ENCODE results near the gene EPHB1.
A peak's percentile ranks its signal among the peaks of the same experiment; 100 is the strongest.

Gene EPHB1

GRCh38 chr3:134905647-134905935 lies 110.5 kb downstream of the EPHB1 start:
- DNase-seq: no peak

GRCh38 chr3:134908271-134908670 lies 113.2 kb downstream of the EPHB1 start:
- no peak for DNase-seq

- DNase-seq: no peak
These were observed 115.0 kb downstream of the EPHB1 start for GRCh38 chr3:134910026-134910425.

GRCh38 chr3:134911586-134912548 lies 116.8 kb downstream of the EPHB1 start:
- no peak for DNase-seq

DNA sequence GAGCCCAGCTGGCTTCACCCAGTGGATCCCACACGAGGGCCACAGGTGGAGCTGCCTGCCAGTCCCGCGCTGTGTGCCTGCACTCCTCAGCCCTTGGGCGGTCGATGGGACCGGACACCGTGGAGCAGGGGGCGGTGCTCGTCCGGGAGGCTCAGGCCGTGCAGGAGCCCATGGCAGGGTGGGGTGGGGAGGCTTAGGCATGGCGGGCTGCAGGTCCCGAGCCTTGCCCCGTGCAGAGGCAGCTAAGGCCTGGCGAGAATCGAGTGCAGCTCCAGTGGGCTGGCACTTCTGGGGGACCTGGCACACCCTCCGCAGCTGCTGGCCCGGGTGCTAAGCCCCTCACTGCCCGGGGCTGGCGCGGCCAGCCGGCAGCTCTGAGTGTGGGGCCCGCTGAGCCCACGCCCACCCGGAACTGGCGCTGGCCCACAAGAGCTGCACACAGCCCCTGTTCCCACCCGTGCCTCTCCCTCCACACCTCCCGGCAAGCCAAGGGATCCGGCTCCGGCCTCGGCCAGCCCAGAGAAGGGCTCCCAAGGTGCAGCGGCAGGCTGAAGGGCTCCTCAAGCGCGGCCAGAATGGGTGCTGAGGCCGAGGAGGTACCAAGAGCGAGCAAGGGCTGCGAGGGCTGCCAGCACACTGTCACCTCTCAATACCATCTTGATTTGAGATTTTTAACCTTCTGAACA lies 121.4 kb downstream of the EPHB1 start:
- no peak for DNase-seq

- no peak for DNase-seq
These were observed 122.6 kb downstream of the EPHB1 start for GRCh38 chr3:134917631-134918030.

DNA sequence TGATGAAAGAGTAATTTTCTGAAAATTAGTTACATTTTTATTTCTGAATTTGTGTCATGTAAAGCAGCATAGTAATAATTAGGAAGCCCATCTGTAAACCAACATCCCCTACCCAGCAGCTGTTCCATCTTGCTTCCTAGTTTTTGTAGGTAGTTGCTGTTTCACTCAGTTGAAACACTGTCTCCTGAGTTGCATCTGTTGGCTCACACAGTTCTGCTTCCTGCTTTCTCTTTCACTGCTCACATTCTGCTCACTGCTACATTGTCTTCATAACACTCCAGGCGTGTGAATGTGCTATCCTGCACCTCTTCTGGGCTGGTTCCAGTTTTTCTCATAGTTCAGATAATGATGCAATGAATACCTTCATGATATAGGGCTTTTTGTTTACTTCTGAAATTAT lies 123.4 kb downstream of the EPHB1 start:
- no peak for DNase-seq

DNA sequence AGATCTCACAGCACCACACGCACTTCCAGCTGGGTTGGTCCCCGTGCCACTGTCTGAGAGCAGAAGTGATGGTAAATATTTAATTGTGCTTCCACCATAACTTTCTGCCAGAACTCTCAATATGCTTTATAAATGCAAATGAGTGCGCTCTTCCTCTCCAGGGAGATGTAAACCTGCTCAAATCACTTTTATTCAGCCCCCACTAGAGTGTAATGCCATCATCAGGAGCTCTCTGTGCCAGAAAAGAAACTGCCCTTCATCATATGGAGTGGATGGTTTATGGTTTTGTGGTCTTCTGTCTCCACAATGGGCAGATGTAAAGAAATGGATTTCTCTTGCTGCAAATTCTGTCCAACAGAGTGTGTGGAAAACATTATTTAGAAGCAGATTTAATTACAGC lies 127.0 kb downstream of the EPHB1 start:
- DNase-seq: no peak

DNA sequence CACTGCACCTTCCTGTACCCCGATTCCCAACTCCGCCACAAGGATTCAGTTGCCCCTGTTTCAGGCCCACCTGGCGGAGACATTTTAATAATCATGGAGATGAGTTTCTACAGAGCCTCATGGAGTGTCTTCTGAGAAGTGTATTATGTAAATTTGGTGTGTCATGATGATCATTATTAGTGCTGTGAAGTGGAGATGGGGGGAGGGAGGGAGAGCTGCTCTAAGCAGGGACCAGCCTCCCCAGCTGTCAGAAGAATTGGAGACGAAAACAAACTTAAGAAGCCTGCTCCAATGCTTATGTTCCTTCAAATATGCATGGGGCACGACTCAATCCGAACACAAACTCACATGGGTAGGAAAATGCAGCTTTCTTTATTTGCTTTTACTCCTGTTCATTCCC lies 127.8 kb downstream of the EPHB1 start:
- peak in 8 of 56 donors; percentile 15 to 48 (median 25) for DNase-seq

DNA sequence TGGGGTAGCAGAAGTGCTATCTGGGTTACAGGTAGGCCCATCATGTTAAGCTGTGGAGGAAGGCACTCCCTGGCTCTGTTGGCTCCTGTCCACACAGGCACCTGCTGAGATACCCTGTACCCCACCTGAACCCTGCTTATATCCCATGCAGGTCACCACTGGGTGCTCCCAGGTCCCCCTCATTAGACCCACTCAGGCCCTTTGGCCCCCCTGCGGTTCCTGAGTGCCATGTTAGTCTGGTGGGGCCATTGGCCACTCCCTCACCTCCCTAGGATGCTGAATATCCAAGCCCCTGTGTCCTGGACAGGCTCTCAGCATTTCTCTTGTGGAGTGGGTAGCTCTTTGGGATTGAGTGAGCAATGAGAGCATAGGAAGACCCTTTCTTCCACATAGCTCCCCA lies 128.2 kb downstream of the EPHB1 start:
- DNase-seq: no peak

DNA sequence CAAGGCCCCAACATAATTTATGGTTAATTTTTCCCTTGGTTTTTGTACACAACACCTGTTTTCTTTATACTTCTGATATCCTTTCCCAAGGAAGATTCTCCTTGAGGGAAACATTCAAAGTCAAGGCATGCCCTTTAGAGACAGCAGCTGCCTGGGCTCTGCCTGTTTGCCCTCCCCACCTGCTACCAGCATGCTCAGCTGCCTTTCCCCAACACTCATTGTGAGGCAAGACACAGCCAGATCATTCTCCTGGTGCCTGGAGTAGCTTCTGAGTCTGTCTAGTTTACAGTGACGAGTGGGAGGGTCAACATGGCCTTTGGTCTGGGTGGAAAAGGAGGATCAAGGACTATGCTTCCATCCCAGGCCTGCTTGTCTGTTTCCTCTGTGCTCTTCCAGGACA lies 132.5 kb downstream of the EPHB1 start:
- no peak for DNase-seq

GRCh38 chr3:134928392-134928791 lies 133.3 kb downstream of the EPHB1 start:
- peak in 22 of 56 donors; percentile 7 to 84 (median 60) for DNase-seq

GRCh38 chr3:134928819-134929218 lies 133.8 kb downstream of the EPHB1 start:
- no peak for DNase-seq

DNA sequence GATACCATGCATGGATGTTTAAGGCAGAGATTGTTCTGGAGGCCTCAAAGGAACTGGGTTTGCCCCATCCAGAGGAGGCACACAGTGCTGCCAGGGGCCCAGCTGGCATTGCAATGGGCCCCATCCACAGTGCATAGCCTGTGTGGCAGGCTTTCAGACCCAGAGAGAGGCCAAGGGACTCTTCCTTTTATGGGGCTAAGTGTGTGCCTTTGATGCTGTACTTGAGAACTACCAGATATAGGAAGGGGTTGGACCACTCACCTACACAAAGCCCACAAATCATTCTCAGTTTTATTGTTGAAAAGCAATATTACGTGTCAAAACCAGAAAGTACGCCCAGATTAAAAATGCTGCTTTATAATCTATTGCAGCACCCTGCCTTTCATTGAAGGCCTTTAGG lies 134.9 kb downstream of the EPHB1 start:
- no peak for DNase-seq

GRCh38 chr3:134931045-134931785 lies 136.2 kb downstream of the EPHB1 start:
- no peak for DNase-seq

DNA sequence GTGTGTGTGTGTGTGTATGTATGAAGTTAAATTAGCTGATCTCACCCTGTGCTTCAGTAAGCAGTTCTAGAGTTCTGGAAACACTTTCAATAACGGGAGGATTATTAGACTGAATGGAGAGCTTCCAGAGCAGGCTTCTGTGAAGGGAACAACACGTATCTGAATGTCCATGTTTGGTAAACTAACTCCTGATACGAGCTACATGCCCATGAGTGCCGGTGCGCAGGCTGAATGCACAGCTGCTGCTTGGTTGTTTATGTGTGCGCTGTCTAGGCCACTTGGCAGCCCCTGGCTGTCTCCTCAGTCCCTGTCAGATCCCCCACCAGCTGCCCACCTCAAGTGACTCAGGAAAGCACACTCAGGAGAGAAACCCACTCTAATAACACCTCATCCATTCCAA lies 137.0 kb downstream of the EPHB1 start:
- no peak for DNase-seq

DNA sequence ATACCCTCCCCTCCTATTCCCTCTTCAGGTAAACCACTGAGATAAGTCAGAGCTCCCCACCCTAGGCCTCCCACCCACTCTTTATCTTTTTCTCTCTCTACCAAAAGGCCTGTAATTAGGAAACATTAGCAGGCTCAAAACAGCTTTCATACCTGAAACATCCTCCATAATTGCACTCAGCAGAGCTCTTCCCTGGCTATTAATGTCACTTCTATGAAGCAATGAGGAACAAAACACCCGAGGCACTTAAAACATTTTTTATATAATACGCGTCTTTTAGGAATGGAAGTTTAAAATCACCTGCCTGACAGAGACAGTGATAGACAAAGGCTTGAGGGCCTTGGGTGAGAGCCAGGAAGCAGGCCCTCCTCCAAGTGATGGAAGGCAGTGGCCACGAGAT lies 138.9 kb downstream of the EPHB1 start:
- DNase-seq: peak in 1 of 56 donors; percentile 36

DNA sequence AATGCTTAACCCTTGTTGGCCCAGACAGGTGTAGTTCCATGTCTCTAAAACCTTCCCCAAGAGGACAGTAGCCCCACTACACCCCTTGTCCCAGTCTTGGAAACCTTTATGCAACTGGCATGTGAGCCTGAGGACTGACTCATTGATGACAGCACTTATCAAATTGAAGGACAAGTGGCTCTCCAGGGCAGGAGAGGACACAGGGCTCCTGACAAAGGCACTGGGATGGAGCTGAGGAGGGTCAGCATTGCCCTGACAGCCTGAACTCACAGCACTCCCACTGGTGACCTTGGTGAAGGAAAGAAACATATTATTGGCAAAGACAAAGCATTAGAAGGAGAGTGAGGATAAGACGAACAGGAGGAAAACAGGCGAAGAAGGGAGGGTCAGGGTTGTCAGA lies 139.9 kb downstream of the EPHB1 start:
- DNase-seq: no peak

DNA sequence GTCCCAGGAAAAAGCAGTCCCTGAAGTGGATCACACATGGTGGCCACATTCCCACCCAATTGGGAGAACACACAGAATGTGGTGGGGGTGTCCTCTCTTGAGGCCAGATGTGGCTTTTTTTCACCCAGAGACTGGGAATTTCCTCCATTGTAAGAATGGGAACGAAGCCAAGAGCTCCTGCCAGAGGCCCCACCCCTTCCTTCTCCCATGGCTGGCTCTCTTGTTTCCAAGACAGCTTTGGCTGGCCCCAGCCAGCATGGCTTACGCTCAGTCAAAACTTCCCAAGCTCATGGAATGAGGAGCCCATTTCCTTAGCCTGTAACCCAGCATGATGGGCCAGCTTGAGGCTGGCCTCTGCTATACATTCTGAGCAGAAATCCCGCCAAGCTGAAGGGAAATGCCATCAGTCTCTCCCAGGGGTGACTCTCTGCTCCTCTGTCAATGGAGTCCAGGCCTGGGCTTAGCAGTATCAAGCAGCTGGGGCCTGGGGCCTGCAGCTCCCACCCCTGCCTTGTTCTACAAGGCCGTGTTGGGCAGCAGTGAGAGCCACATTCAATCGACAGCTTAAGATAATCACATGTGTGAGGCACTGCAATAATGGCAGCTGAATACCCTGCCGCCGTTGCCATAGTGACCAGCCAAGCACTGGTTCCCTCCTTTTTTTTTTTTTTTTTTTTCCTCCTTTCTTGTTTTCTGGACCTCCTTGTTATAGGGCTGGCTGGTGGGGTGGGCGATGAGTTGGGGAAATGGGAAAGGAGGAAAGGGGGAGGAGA lies 142.4 kb downstream of the EPHB1 start:
- DNase-seq: peak in 4 of 56 donors; percentile 6 to 31 (median 16)

GRCh38 chr3:134938029-134938525 lies 143.0 kb downstream of the EPHB1 start:
- no peak for DNase-seq

GRCh38 chr3:134939978-134940377 lies 144.9 kb downstream of the EPHB1 start:
- DNase-seq: no peak
